A549 (cell line): Measurements from ENCODE around the gene C19orf33. TPM values are rescaled to one million over a fixed set of nuclear protein-coding genes. Genes with fewer than 3 reads are reported as not detected.

ENCODE experiments used
- ATAC-seq, 2 experiments: fragments of 200-7000 bp in 1 of 2; fragments of >200 bp in 1 of 2; cut with Nextera tagmentation in 1 of 2; cut with Tn5 transposase in 1 of 2; 3 replicates each; pipeline versions ENCODE4 v1.8.0 to v1.9.1; 2018 to 2020; ENCODE audit warnings: mild to moderate bottlenecking in 1 of 2, moderate library complexity in 1 of 2
- CTCF ChIA-PET: fragments of 300-600 bp; sonication (Branson Sonifier 250); formaldehyde crosslinking; extraction: SDS; loops from one replicate; lab custom pipeline; 2021; ENCODE audit warnings: antibody characterized with exemption, inconsistent platforms; lab: Yijun Ruan, JAX
- POLR2A ChIA-PET: fragments of 350-600 bp; formaldehyde crosslinking; extraction: SDS; loops from one replicate; lab custom pipeline; 2021; ENCODE audit warnings: antibody characterized with exemption, inconsistent platforms; lab: Yijun Ruan, JAX
- DNase-seq, 2 experiments: peaks; one replicate each; pipeline versions ENCODE4 v3.0.0 to v3.0.0-alpha.2; 2011 to 2016; ENCODE audit warnings: low read depth in 1 of 2, low spot score in 1 of 2
- FAIRE-seq: peaks from 2 replicates; lab custom pipeline; 2011; peaks lifted over from hg19 to GRCh38; lab: Jason Lieb, UNC
- H3K27ac ChIP-seq, 2 experiments: fragments of >200 bp; sonication (Bioruptor Twin); formaldehyde crosslinking; 3 replicates each; pipeline ENCODE4 v1.5.1; 2016 to 2017
- H3K4me1 ChIP-seq: fragments of >200 bp; sonication (Bioruptor Twin); formaldehyde crosslinking; 3 replicates; pipeline ENCODE4 v1.6.1; 2016
- H3K4me2 ChIP-seq: fragments of >200 bp; sonication (Bioruptor Twin); formaldehyde crosslinking; 3 replicates; pipeline ENCODE4 v1.6.1; 2016
- H3K4me3 ChIP-seq: fragments of >200 bp; sonication (Bioruptor Twin); formaldehyde crosslinking; 3 replicates; pipeline ENCODE4 v1.5.1; 2016
- H3K9me3 ChIP-seq: fragments of >200 bp; sonication (Bioruptor Twin); formaldehyde crosslinking; 3 replicates; pipeline ENCODE4 v1.6.1; 2016
- CBX2 ChIP-seq: fragments of 200-600 bp; sonication (generic); IDR thresholded peaks from 2 replicates; pipeline ENCODE4 v1.6.1; 2016; ENCODE audit warnings: low read depth, mild to moderate bottlenecking, borderline replicate concordance
- CHD2 ChIP-seq: fragments of 150-350 bp; IDR thresholded peaks from 2 replicates; pipeline ENCODE4 v1.6.1; 2014; ENCODE audit warnings: low read length; ENCODE audit not compliant: partially characterized antibody
- CHD4 ChIP-seq: fragments of 200-600 bp; sonication (generic); IDR thresholded peaks from 2 replicates; pipeline ENCODE4 v1.6.1; 2016; ENCODE audit warnings: antibody characterized with exemption, mild to moderate bottlenecking, borderline replicate concordance
- CTCF ChIP-seq: fragments of >200 bp; sonication (Bioruptor Twin); formaldehyde crosslinking; IDR thresholded peaks from 3 replicates; pipeline ENCODE4 v1.5.1; 2016
- EP300 ChIP-seq, 2 experiments: fragments of >200 bp; sonication (Bioruptor Twin); formaldehyde crosslinking; IDR thresholded peaks; 2 replicates in 1 of 2; 3 replicates in 1 of 2; pipeline ENCODE4 v1.6.1; 2016 to 2017
- FOXS1 ChIP-seq: fragments of 250-450 bp; sonication (Bioruptor Pico); IDR thresholded peaks from 2 replicates; pipeline ENCODE4 v1.5.0; 2020; ENCODE audit warnings: mild to moderate bottlenecking, moderate library complexity
- GATA3 ChIP-seq: IDR thresholded peaks from 2 replicates; pipeline ENCODE4 v1.6.1; 2012; ENCODE audit warnings: borderline replicate concordance
- HES2 ChIP-seq: fragments of >200 bp; sonication (Bioruptor Twin); formaldehyde crosslinking; IDR thresholded peaks from 2 replicates; pipeline ENCODE4 v1.6.1; 2016
- HEYL ChIP-seq: fragments of 250-450 bp; sonication (Bioruptor Pico); IDR thresholded peaks from 2 replicates; pipeline ENCODE4 v1.8.0; 2021; ENCODE audit warnings: mild to moderate bottlenecking, moderate library complexity
- HOXA7 ChIP-seq: fragments of 250-450 bp; sonication (Bioruptor Pico); IDR thresholded peaks from 2 replicates; pipeline ENCODE4 v1.5.0; 2020; ENCODE audit warnings: mild to moderate bottlenecking, moderate library complexity
- JUN ChIP-seq, 2 experiments: fragments of >200 bp; sonication (Bioruptor Twin); formaldehyde crosslinking; IDR thresholded peaks; 2 replicates in 1 of 2; 3 replicates in 1 of 2; pipeline ENCODE4 v1.6.1; 2016 to 2017
- KDM1A ChIP-seq: fragments of 200-600 bp; sonication (generic); IDR thresholded peaks from 2 replicates; pipeline ENCODE4 v1.6.1; 2016; ENCODE audit warnings: low read depth, mild to moderate bottlenecking
- POLR2A ChIP-seq: IDR thresholded peaks from 2 replicates; pipeline ENCODE4 v1.6.1; 2012; ENCODE audit warnings: mild to moderate bottlenecking, low read length
- RCOR1 ChIP-seq: fragments of 150-350 bp; IDR thresholded peaks from 2 replicates; pipeline ENCODE4 v1.6.1; 2014; ENCODE audit warnings: antibody characterized with exemption, low read length, low read depth
- RFX5 ChIP-seq: fragments of 450-650 bp; IDR thresholded peaks from 2 replicates; pipeline ENCODE4 v1.7.1; 2014; ENCODE audit warnings: antibody characterized with exemption, mild to moderate bottlenecking, moderate library complexity
- TFCP2L1 ChIP-seq: fragments of 250-450 bp; sonication (Bioruptor Pico); IDR thresholded peaks from 2 replicates; pipeline ENCODE4 v1.5.0; 2021; ENCODE audit warnings: mild to moderate bottlenecking
- TP53 ChIP-seq: fragments of 250-450 bp; sonication (Bioruptor Pico); IDR thresholded peaks from 2 replicates; pipeline ENCODE4 v1.5.0; 2021; ENCODE audit warnings: mild to moderate bottlenecking, moderate library complexity
- USF2 ChIP-seq: fragments of 450-650 bp; IDR thresholded peaks from 2 replicates; pipeline ENCODE4 v1.6.1; 2014; ENCODE audit warnings: antibody characterized with exemption
- ZC3H11A ChIP-seq: fragments of 450-650 bp; IDR thresholded peaks from 2 replicates; pipeline ENCODE4 v1.6.1; 2014; ENCODE audit warnings: antibody characterized with exemption, mild to moderate bottlenecking
- ZFP36 ChIP-seq: fragments of 450-650 bp; IDR thresholded peaks from 2 replicates; pipeline ENCODE4 v1.6.1; 2014; ENCODE audit warnings: borderline replicate concordance; ENCODE audit not compliant: partially characterized antibody
- ZSCAN20 ChIP-seq: fragments of 250-450 bp; sonication (Bioruptor Pico); IDR thresholded peaks from 2 replicates; pipeline ENCODE4 v1.8.0; 2022; ENCODE audit warnings: mild to moderate bottlenecking, moderate library complexity
- WGBS: methylation state at CpG from one replicate; pipeline ENCODE4 v1.1.6; 2017; ENCODE audit errors: missing lambda C conversion rate; 5-methylcytosine and 5-hydroxymethylcytosine counted together
- polyA plus RNA-seq, 4 experiments: library from polyadenylated mRNA; depleted of rRNA in 3 of 4; stranded (reverse); fragments of >200 nt; fragmentation: RNase III in 1 of 4; extraction: RNeasy Plus Mini Kit Qiagen cat#74134 plus additional on column Dnase treatment in 1 of 4; gene quantifications; 2 replicates in 3 of 4; 3 replicates in 1 of 4; pipeline ENCODE4 v1.2.3, GENCODE V29; 2011 to 2017

C19orf33 gene
- polyA plus RNA-seq, 2 of the 4 experiments (the other 2 are of a cell fraction), result 302 to 489 TPM

GRCh38 chr19:38316477-38317067, 12.5 kb downstream of the C19orf33 start:
- FAIRE-seq (peak; percentile 28), ATAC-seq (peak in 1 of 2 experiments; percentile 1; a peak in 1 of 6 replicates), DNase-seq (no peak)
- Histone ChIP-seq H3K4me1 (peaks cover 10% of the 10 kb centered on the region; the same call in 2 of the 3 replicates), H3K27ac (peak overlapping the region; percentile 76 to 85), H3K9me3 (no peaks in the 10 kb centered on the region), H3K4me3 (peak overlapping the region; percentile 42), H3K4me2 (peak overlapping the region; percentile 77)
- POLR2A ChIA-PET, result no interaction called here
- 35% methylated on average over 8 of the region's 8 CpGs for WGBS
- CTCF ChIA-PET, result interaction anchor here (7.1 to 20.5 kb wide), 2 partner anchors 18 to 71 kb away, joined by 67 to 1052 read pairs; partner anchors contain the start of genes CATSPERG and PPP1R14A
- TF ChIP-seq CTCF, result no peak
- 0 out of 2 replicates have a peak, but pooled peaks have one; percentile 33 for TF ChIP-seq HEYL (CRISPR knock-in tag)

GRCh38 chr19:38317104-38317612, 13.1 kb downstream of the C19orf33 start:
- TF ChIP-seq CHD4 (no peak), HEYL (CRISPR knock-in tag) (no peak)
- TF ChIP-seq, all 56 proteins: peak for 0
- CTCF ChIA-PET, result interaction anchor here (1.9 to 20.5 kb wide), 3 partner anchors 18 to 72 kb away, joined by 7 to 1052 read pairs (median 67); partner anchors contain the start of genes CATSPERG and PPP1R14A

GRCh38 chr19:38318660-38319059, 14.6 kb downstream of the C19orf33 start:
- ChIA-PET POLR2A (interaction anchor here (0.6 to 2.1 kb wide), 3 partner anchors 14 to 54 kb away, joined by 3 to 12 read pairs (median 5); partner anchors contain the start of gene SPINT2), CTCF (interaction anchor here (0.6 to 20.5 kb wide), 15 partner anchors 8 to 421 kb away, joined by 3 to 1052 read pairs (median 6); partner anchors contain the start of genes C19orf33, CATSPERG, PPP1R14A and PSMD8)
- ATAC-seq (no peak), DNase-seq (no peak), FAIRE-seq (no peak)
- 90% methylated on average over 6 of the region's 6 CpGs for WGBS
- Histone ChIP-seq H3K27ac (no peak overlapping the region), H3K4me2 (no peak overlapping the region), H3K9me3 (no peaks in the 10 kb centered on the region), H3K4me1 (peaks cover 10% of the 10 kb centered on the region; the same call in 2 of the 3 replicates), H3K4me3 (no peak overlapping the region)
- no peak for TF ChIP-seq EP300 (IDR thresholded peaks at IDR 0.05)
- TF ChIP-seq HES2, result no peak
- TF ChIP-seq TFCP2L1, result no peak
- TF ChIP-seq CBX2, result no peak
- TF ChIP-seq KDM1A, result no peak
- TF ChIP-seq RCOR1, result no peak
- no peak for TF ChIP-seq ZFP36
- TF ChIP-seq HOXA7 (CRISPR knock-in tag), result no peak
- no peak for TF ChIP-seq CHD2
- no peak for TF ChIP-seq ZSCAN20 (CRISPR knock-in tag)
- no peak for TF ChIP-seq TP53 (CRISPR knock-in tag)
- TF ChIP-seq USF2, result no peak
- TF ChIP-seq FOXS1 (CRISPR knock-in tag), result no peak
- no peak for TF ChIP-seq JUN (IDR thresholded peaks at IDR 0.05)
- TF ChIP-seq GATA3, result no peak
- TF ChIP-seq POLR2A, result no peak
- no peak for TF ChIP-seq ZC3H11A
- no peak for TF ChIP-seq RFX5
- no peak for TF ChIP-seq CTCF

More at GRCh38 chr19:38317104-38317612, 13.1 kb downstream of the C19orf33 start:
- ATAC-seq, result no peak
- Histone ChIP-seq H3K4me3 (no peak overlapping the region), H3K4me1 (peaks cover 10% of the 10 kb centered on the region; the same call in 2 of the 3 replicates), H3K27ac (no peak overlapping the region), H3K9me3 (no peaks in the 10 kb centered on the region), H3K4me2 (no peak overlapping the region)
- 88% methylated on average over 11 of the region's 11 CpGs for WGBS
- no peak for DNase-seq
- FAIRE-seq, result no peak
- POLR2A ChIA-PET, result no interaction called here
